ENCODE results near the gene USP22.

GRCh38 chr17:21049457-21049856 lies 6.6 kb upstream of the USP22 start:
- TF ChIP-seq, protein P1, sequence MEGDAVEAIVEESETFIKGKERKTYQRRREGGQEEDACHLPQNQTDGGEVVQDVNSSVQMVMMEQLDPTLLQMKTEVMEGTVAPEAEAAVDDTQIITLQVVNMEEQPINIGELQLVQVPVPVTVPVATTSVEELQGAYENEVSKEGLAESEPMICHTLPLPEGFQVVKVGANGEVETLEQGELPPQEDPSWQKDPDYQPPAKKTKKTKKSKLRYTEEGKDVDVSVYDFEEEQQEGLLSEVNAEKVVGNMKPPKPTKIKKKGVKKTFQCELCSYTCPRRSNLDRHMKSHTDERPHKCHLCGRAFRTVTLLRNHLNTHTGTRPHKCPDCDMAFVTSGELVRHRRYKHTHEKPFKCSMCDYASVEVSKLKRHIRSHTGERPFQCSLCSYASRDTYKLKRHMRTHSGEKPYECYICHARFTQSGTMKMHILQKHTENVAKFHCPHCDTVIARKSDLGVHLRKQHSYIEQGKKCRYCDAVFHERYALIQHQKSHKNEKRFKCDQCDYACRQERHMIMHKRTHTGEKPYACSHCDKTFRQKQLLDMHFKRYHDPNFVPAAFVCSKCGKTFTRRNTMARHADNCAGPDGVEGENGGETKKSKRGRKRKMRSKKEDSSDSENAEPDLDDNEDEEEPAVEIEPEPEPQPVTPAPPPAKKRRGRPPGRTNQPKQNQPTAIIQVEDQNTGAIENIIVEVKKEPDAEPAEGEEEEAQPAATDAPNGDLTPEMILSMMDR (IDR thresholded peaks at IDR 0.05; ENCODE audit: insufficient read depth, low read length), result no peak
- TF ChIP-seq POLR2AphosphoS5 (IDR thresholded peaks at IDR 0.05; ENCODE audit: low read depth) (no peak), GABPA (IDR thresholded peaks at IDR 0.05; ENCODE audit: low read depth) (no peak), SPI1 (IDR thresholded peaks at IDR 0.05; ENCODE audit: borderline replicate concordance, low read depth) (no peak)
- TF ChIP-seq, protein P2, sequence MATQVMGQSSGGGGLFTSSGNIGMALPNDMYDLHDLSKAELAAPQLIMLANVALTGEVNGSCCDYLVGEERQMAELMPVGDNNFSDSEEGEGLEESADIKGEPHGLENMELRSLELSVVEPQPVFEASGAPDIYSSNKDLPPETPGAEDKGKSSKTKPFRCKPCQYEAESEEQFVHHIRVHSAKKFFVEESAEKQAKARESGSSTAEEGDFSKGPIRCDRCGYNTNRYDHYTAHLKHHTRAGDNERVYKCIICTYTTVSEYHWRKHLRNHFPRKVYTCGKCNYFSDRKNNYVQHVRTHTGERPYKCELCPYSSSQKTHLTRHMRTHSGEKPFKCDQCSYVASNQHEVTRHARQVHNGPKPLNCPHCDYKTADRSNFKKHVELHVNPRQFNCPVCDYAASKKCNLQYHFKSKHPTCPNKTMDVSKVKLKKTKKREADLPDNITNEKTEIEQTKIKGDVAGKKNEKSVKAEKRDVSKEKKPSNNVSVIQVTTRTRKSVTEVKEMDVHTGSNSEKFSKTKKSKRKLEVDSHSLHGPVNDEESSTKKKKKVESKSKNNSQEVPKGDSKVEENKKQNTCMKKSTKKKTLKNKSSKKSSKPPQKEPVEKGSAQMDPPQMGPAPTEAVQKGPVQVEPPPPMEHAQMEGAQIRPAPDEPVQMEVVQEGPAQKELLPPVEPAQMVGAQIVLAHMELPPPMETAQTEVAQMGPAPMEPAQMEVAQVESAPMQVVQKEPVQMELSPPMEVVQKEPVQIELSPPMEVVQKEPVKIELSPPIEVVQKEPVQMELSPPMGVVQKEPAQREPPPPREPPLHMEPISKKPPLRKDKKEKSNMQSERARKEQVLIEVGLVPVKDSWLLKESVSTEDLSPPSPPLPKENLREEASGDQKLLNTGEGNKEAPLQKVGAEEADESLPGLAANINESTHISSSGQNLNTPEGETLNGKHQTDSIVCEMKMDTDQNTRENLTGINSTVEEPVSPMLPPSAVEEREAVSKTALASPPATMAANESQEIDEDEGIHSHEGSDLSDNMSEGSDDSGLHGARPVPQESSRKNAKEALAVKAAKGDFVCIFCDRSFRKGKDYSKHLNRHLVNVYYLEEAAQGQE (IDR thresholded peaks at IDR 0.05; ENCODE audit: insufficient replicate concordance, low read depth), result no peak
